ENCODE results near the gene MPST. TPM values are rescaled to one million over a fixed set of nuclear protein-coding genes. Genes with fewer than 3 reads are reported as not detected.

MPST gene
- total RNA-seq, result 10 to 100 TPM in 2 of 5 experiments, 1 to 10 TPM in 2, under 1 TPM in 1; 0.65 to 22.3 (median 5.9) TPM
- polyA plus RNA-seq, result under 1 TPM; 0.51 to 0.53 TPM
- total RNA-seq, result 0.67 reads per million

GRCh38 chr22:37019309-37020191, at the start of gene MPST, which contains the start of gene TST:
TSS of gene MPST (plus strand) at chr22:37019742. CDS start at chr22:37019837, 95 bp downstream.
TSS of gene TST (minus strand) at chr22:37019447. CDS start at chr22:37018732, 715 bp downstream.
- no peaks in the 10 kb centered on the region for H3K36me3 ChIP-seq (ENCODE audit: control insufficient read depth in 2 of 3, insufficient read depth in 3 of 3, low read length in 3 of 3)
- H3K27ac ChIP-seq (ENCODE audit: low read depth, low read length), result no peak within 1 kb of the TSS
- Mint-ChIP-seq H3K4me1 (peaks cover 4 to 18% (median 7%) of the 10 kb centered on the region in 7 donors), H3K4me3 (peak within 1 kb of the TSS; percentile 59 to 92 (median 76)), H3K36me3 (peaks cover 0 to 3% (median 0%) of the 10 kb centered on the region in 5 donors), H3K9me3 (no peaks in the 10 kb centered on the region), H3K27me3 (peaks cover 0 to 19% (median 0%) of the 10 kb centered on the region in 5 donors), H3K27ac (peak within 1 kb of the TSS in 3 of 9 donors; percentile 56 to 85 (median 67))
- H3K27me3 ChIP-seq (ENCODE audit: control insufficient read depth in 2 of 2, insufficient read depth in 2 of 2, low read length in 2 of 2), result peaks cover 0 to 8% of the 10 kb centered on the region in 2 donors
- intact Hi-C loops (cut with micrococcal nuclease), result no loop called here
- ChIA-PET POLR2A (no interaction called here), CTCF (interaction anchor here (0.5 to 1.1 kb wide), 3 partner anchors 9 to 129 kb away, joined by 3 to 4 read pairs (median 3); no protein-coding TSS in a partner anchor)
- DNase-seq, result peak in 6 of 9 donors; percentile 4 to 68 (median 18)
- peak; percentile 77 for ATAC-seq
- no peaks in the 10 kb centered on the region for H3K9me3 ChIP-seq (ENCODE audit: control insufficient read depth in 2 of 3, low read length in 3 of 3)
- H3K4me3 ChIP-seq (ENCODE audit: low read length), result peak within 1 kb of the TSS; percentile 43
- H3K4me1 ChIP-seq (ENCODE audit: control insufficient read depth in 2 of 2, insufficient read depth in 2 of 2, low read length in 2 of 2), result peaks cover 0 to 4% of the 10 kb centered on the region in 2 donors

- H3K4me1 Mint-ChIP-seq, result peaks cover 0 to under 1% (median 0%) of the 10 kb centered on the region in 7 donors
- no peaks in the 10 kb centered on the region for H3K9me3 Mint-ChIP-seq
- ATAC-seq (no peak), DNase-seq (no peak)
- Histone ChIP-seq H3K9me3 (ENCODE audit: control insufficient read depth in 2 of 3, low read length in 3 of 3) (no peaks in the 10 kb centered on the region), H3K4me3 (ENCODE audit: low read length) (no peak overlapping the region), H3K36me3 (ENCODE audit: control insufficient read depth in 2 of 3, insufficient read depth in 3 of 3, low read length in 3 of 3) (no peaks in the 10 kb centered on the region), H3K4me1 (ENCODE audit: control insufficient read depth in 2 of 2, insufficient read depth in 2 of 2, low read length in 2 of 2) (no peaks in the 10 kb centered on the region), H3K27me3 (ENCODE audit: control insufficient read depth in 2 of 2, insufficient read depth in 2 of 2, low read length in 2 of 2) (no peaks in the 10 kb centered on the region), H3K27ac (ENCODE audit: low read depth, low read length) (no peak overlapping the region)
- H3K4me3 Mint-ChIP-seq, result no peak overlapping the region
- ChIA-PET CTCF (interaction anchor here (0.9 to 1.7 kb wide), 3 partner anchors 14 to 215 kb away, joined by 3 to 6 read pairs (median 3); no protein-coding TSS in a partner anchor), POLR2A (no interaction called here)
- no peak overlapping the region for H3K27ac Mint-ChIP-seq
- H3K27me3 Mint-ChIP-seq, result peaks cover 0 to 23% (median 0%) of the 10 kb centered on the region in 5 donors
- intact Hi-C loops (cut with micrococcal nuclease), result no loop called here
- H3K36me3 Mint-ChIP-seq, result no peaks in the 10 kb centered on the region
These were observed 48.0 kb upstream of the MPST start for GRCh38 chr22:36971341-36972125.

DNA sequence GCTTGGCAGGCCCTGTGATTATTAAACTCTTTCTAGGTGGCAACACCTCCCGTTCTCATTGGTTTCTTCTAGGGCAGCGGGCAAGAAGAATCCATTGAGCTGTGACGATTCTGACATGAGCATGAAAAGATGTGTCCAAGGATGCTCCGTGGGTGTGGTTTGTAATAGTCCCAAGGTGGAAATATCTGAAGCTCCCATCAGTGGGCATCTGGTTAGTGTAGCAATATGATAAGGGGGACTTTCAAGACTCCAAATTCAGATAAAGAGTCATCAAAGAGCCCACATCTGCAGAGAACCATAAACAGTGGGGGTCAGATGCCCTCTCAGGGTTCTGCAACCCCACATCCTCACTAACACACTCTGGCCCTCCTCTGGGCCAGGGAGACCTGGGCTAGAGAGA, 42.9 kb upstream of the MPST start:
- peak overlapping the region in 9 of 10 donors; percentile 58 to 99 (median 94) for H3K4me3 Mint-ChIP-seq
- ChIA-PET POLR2A (interaction anchor here (0.9 to 2.1 kb wide), 4 partner anchors 9 to 201 kb away, joined by 3 to 6 read pairs (median 5); partner anchors contain the start of gene IFT27), CTCF (interaction anchor here (0.6 to 2.8 kb wide), 11 partner anchors 23 to 899 kb away, joined by 3 to 14 read pairs (median 3); no protein-coding TSS in a partner anchor)
- H3K36me3 ChIP-seq (ENCODE audit: control insufficient read depth in 2 of 3, insufficient read depth in 3 of 3, low read length in 3 of 3), result no peaks in the 10 kb centered on the region
- intact Hi-C loops (cut with micrococcal nuclease), result loop anchor here (5.0 kb wide), 4 partner anchors 146 to 449 kb away; partner anchors contain the start of gene EIF3D (in 2 of the 2)
- no peaks in the 10 kb centered on the region for H3K36me3 Mint-ChIP-seq
- no peak for DNase-seq
- H3K4me1 Mint-ChIP-seq, result peaks cover 5 to 16% (median 9%) of the 10 kb centered on the region in 7 donors
- no peak for ATAC-seq
- peaks cover 0 to 4% of the 10 kb centered on the region in 2 donors for H3K4me1 ChIP-seq (ENCODE audit: control insufficient read depth in 2 of 2, insufficient read depth in 2 of 2, low read length in 2 of 2)
- H3K27me3 ChIP-seq (ENCODE audit: control insufficient read depth in 2 of 2, insufficient read depth in 2 of 2, low read length in 2 of 2), result no peaks in the 10 kb centered on the region
- no peaks in the 10 kb centered on the region for H3K9me3 Mint-ChIP-seq
- no peak overlapping the region for H3K27ac ChIP-seq (ENCODE audit: low read depth, low read length)
- no peak overlapping the region for H3K4me3 ChIP-seq (ENCODE audit: low read length)
- H3K9me3 ChIP-seq (ENCODE audit: control insufficient read depth in 2 of 3, low read length in 3 of 3), result no peaks in the 10 kb centered on the region
- H3K27me3 Mint-ChIP-seq, result peaks cover 0 to 21% (median 0%) of the 10 kb centered on the region in 5 donors
- peak overlapping the region in 4 of 9 donors; percentile 45 to 97 (median 66) for H3K27ac Mint-ChIP-seq

DNA sequence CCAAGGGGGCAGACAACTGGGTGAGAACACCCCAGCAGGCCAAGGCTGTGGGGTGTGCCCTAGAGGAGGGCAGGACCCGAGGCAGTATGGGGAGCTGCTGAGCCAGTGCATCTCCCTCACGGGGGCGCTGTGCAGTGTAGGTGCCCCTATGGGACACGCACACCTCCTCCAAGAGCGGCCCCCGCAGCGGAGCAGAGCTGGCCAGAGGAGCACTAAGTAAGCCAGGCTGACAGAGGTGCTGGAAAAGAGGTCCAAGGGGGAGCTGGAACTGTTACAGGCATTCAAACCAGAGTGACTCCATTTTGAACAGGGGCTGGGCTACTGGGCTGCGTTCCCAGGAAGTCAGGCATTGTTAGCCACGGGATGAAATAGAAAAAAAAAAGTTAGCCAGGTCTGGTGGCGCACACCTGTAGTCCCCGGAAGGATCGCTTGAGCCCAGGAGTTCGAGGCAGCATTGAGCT, 42.1 kb upstream of the MPST start:
- CTCF ChIA-PET, result interaction anchor here (0.6 to 2.8 kb wide), 12 partner anchors 24 to 920 kb away, joined by 3 to 14 read pairs (median 4); no protein-coding TSS in a partner anchor
- H3K4me3 Mint-ChIP-seq, result peak overlapping the region; percentile 87 to 99 (median 96)
- peaks cover 5 to 16% (median 9%) of the 10 kb centered on the region in 7 donors for H3K4me1 Mint-ChIP-seq
- H3K9me3 Mint-ChIP-seq, result no peaks in the 10 kb centered on the region
- intact Hi-C loops (cut with micrococcal nuclease), result loop anchor here (5.0 kb wide), 4 partner anchors 145 to 450 kb away; partner anchors contain the start of gene EIF3D (in 2 of the 2)
- H3K27me3 Mint-ChIP-seq, result peaks cover 0 to 20% (median 4%) of the 10 kb centered on the region in 5 donors
- peak overlapping the region; percentile 81 to 97 (median 96) for H3K27ac Mint-ChIP-seq
- Histone ChIP-seq H3K4me1 (ENCODE audit: control insufficient read depth in 2 of 2, insufficient read depth in 2 of 2, low read length in 2 of 2) (peaks cover 0 to 4% of the 10 kb centered on the region in 2 donors), H3K27me3 (ENCODE audit: control insufficient read depth in 2 of 2, insufficient read depth in 2 of 2, low read length in 2 of 2) (no peaks in the 10 kb centered on the region), H3K9me3 (ENCODE audit: control insufficient read depth in 2 of 3, low read length in 3 of 3) (no peaks in the 10 kb centered on the region), H3K27ac (ENCODE audit: low read depth, low read length) (peak overlapping the region; percentile 77), H3K4me3 (ENCODE audit: low read length) (peak overlapping the region; percentile 69), H3K36me3 (ENCODE audit: control insufficient read depth in 2 of 3, insufficient read depth in 3 of 3, low read length in 3 of 3) (no peaks in the 10 kb centered on the region)
- DNase-seq, result peak; percentile 59 to 79 (median 74)
- ATAC-seq, result peak; percentile 90
- no peaks in the 10 kb centered on the region for H3K36me3 Mint-ChIP-seq
- POLR2A ChIA-PET, result interaction anchor here (0.6 to 2.1 kb wide), 8 partner anchors 9 to 1667 kb away, joined by 3 to 6 read pairs (median 4); partner anchors contain the start of gene IFT27

DNA sequence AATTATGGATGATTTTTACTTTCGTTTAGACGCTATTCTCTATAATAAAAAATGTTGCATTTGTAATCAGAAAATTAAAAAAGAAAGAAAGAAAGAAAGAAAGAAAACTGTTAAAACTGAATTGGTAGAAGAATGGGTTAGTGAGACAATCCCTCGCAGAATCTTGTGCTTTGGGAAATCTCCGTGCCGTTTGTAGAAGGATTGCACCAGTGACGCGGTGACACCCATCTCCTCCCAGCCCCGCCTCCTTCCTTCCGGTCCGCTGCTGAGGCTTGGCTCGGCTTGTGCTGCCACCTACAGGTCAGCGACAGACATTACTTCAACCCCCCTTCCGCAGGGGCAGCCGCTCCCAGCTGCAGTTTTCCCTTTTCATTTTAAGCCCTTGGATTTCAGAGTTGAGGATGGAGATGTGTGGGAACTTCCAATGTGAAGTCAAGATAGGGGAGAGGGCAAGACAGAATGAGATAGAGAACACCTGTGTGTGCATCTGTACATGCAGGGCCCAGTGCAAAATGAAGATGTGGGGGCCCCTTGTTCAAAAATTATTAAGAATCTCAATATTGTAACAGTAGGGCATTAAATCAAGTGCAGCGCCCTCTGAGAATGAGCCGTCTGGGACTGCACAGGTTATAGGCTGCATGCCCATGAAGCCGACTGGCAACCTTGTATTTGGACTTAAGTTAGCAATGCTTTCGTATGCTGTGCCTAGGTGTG, 41.4 kb upstream of the MPST start:
- Mint-ChIP-seq H3K4me1 (peaks cover 5 to 16% (median 9%) of the 10 kb centered on the region in 7 donors), H3K4me3 (peak overlapping the region; percentile 87 to 99 (median 96)), H3K27me3 (peaks cover 0 to 25% (median 4%) of the 10 kb centered on the region in 5 donors), H3K27ac (peak overlapping the region; percentile 81 to 97 (median 96)), H3K36me3 (no peaks in the 10 kb centered on the region), H3K9me3 (no peaks in the 10 kb centered on the region)
- POLR2A ChIA-PET, result interaction anchor here (0.5 to 2.1 kb wide), 7 partner anchors 8 to 1668 kb away, joined by 3 to 6 read pairs (median 3); partner anchors contain the start of gene IFT27
- DNase-seq (peak; percentile 76 to 90 (median 88)), ATAC-seq (peak; percentile 98)
- intact Hi-C loops (cut with micrococcal nuclease), result loop anchor here (1.0 to 5.0 kb wide), 9 partner anchors 73 to 451 kb away; partner anchors contain the start of genes EIF3D (in 2 of the 2), IFT27 (in 1 of the 2) and KCTD17 (in 1 of the 2)
- peak overlapping the region; percentile 77 for H3K27ac ChIP-seq (ENCODE audit: low read depth, low read length)
- H3K4me1 ChIP-seq (ENCODE audit: control insufficient read depth in 2 of 2, insufficient read depth in 2 of 2, low read length in 2 of 2), result peaks cover 0 to 4% of the 10 kb centered on the region in 2 donors
- CTCF ChIA-PET, result interaction anchor here (0.6 to 2.8 kb wide), 10 partner anchors 24 to 919 kb away, joined by 3 to 14 read pairs (median 4); no protein-coding TSS in a partner anchor
- no peaks in the 10 kb centered on the region for H3K9me3 ChIP-seq (ENCODE audit: control insufficient read depth in 2 of 3, low read length in 3 of 3)
- H3K27me3 ChIP-seq (ENCODE audit: control insufficient read depth in 2 of 2, insufficient read depth in 2 of 2, low read length in 2 of 2), result no peaks in the 10 kb centered on the region
- peak overlapping the region; percentile 69 for H3K4me3 ChIP-seq (ENCODE audit: low read length)
- H3K36me3 ChIP-seq (ENCODE audit: control insufficient read depth in 2 of 3, insufficient read depth in 3 of 3, low read length in 3 of 3), result no peaks in the 10 kb centered on the region

Data from naive thymus-derived CD4-positive, alpha-beta T cell (primary cell).